Stomach (tissue), 4 donors: ENCODE results near the gene CERS6.

Experiments
- CTCF ChIP-seq, 7 experiments: fragments of 450-650 bp in 4 of 7; fragments of 200-600 bp in 3 of 7; sonication (generic) in 3 of 7; IDR thresholded peaks; one replicate each; pipeline ENCODE4 v1.5.1; 2016 to 2019; ENCODE audit warnings: antibody characterized with exemption in 7 of 7, control low read depth in 2 of 7, mild to moderate bottlenecking in 1 of 7
- EP300 ChIP-seq: sonication (generic); formaldehyde crosslinking; IDR thresholded peaks from one replicate; pipeline ENCODE4 v1.6.1; 2017; ENCODE audit warnings: antibody characterized with exemption
- POLR2A ChIP-seq, 4 donors: fragments of 450-650 bp; IDR thresholded peaks; one replicate each; pipeline ENCODE4 v1.6.1; 2016; ENCODE audit warnings: antibody characterized with exemption in 4 of 4, control low read depth in 2 of 4, mild to moderate bottlenecking in 1 of 4, moderate library complexity in 1 of 4
- POLR2AphosphoS5 ChIP-seq, 3 donors: sonication (generic); formaldehyde crosslinking; IDR thresholded peaks; one replicate each; pipeline ENCODE4 v1.6.1; 2016; ENCODE audit warnings: antibody characterized with exemption in 3 of 3

- TF ChIP-seq CTCF (IDR thresholded peaks at IDR 0.05), result no peak
- TF ChIP-seq POLR2A (IDR thresholded peaks at IDR 0.05), result no peak
- no peak for TF ChIP-seq POLR2AphosphoS5 (IDR thresholded peaks at IDR 0.05)
- TF ChIP-seq EP300, result no peak
Observed at GRCh38 chr2:168514692-168515091, 58.6 kb downstream of the CERS6 start.
